ENCODE measurements around the gene THSD7B. TPM values are rescaled to one million over a fixed set of nuclear protein-coding genes. Genes with fewer than 3 reads are reported as not detected.

THSD7B gene
- total RNA-seq, 1 experiment from 2014 or later = 6.9 TPM

- no peak overlapping the region for H3K27ac Mint-ChIP-seq (ENCODE audit: unreplicated experiment)
- no peaks in the 10 kb centered on the region for H3K9me3 Mint-ChIP-seq (ENCODE audit: unreplicated experiment)
- no peaks in the 10 kb centered on the region for H3K36me3 Mint-ChIP-seq (ENCODE audit: insufficient read depth, unreplicated experiment)
- ChIA-PET POLR2A (no interaction called here), CTCF (no interaction called here)
- Histone ChIP-seq H3K4me1 (no peaks in the 10 kb centered on the region), H3K27me3 (replicated peaks; ENCODE audit: control insufficient read depth, insufficient read depth, low read length) (no peaks in the 10 kb centered on the region), H3K9me3 (no peaks in the 10 kb centered on the region), H3K4me3 (ENCODE audit: low read depth, low read length) (no peak overlapping the region), H3K36me3 (ENCODE audit: control insufficient read depth, insufficient read depth, low read length) (no peaks in the 10 kb centered on the region)
- intact Hi-C loops (cut with micrococcal nuclease; ENCODE audit: unreplicated experiment) = no loop called here
- DNase-seq = no peak
- no TSS peak for BruUV-seq (replicated peaks)
- H3K27me3 Mint-ChIP-seq (ENCODE audit: insufficient read depth, unreplicated experiment) = no peaks in the 10 kb centered on the region
- TF ChIP-seq, protein P1, sequence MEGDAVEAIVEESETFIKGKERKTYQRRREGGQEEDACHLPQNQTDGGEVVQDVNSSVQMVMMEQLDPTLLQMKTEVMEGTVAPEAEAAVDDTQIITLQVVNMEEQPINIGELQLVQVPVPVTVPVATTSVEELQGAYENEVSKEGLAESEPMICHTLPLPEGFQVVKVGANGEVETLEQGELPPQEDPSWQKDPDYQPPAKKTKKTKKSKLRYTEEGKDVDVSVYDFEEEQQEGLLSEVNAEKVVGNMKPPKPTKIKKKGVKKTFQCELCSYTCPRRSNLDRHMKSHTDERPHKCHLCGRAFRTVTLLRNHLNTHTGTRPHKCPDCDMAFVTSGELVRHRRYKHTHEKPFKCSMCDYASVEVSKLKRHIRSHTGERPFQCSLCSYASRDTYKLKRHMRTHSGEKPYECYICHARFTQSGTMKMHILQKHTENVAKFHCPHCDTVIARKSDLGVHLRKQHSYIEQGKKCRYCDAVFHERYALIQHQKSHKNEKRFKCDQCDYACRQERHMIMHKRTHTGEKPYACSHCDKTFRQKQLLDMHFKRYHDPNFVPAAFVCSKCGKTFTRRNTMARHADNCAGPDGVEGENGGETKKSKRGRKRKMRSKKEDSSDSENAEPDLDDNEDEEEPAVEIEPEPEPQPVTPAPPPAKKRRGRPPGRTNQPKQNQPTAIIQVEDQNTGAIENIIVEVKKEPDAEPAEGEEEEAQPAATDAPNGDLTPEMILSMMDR (IDR thresholded peaks at IDR 0.05; ENCODE audit: insufficient read depth in 1 of 2, low read depth in 1 of 2, low read length in 1 of 2, severe bottlenecking in 1 of 2, unreplicated experiment in 1 of 2) = no peak
- no peaks in the 10 kb centered on the region for H3K4me1 Mint-ChIP-seq (ENCODE audit: low read depth, unreplicated experiment)
- H3K4me3 Mint-ChIP-seq (ENCODE audit: unreplicated experiment) = no peak overlapping the region
These were observed 62.8 kb downstream of the THSD7B start for GRCh38 chr2:136828162-136828561.

GRCh38 chr2:136828774-136829173, 63.4 kb downstream of the THSD7B start:
- Mint-ChIP-seq H3K27ac (ENCODE audit: unreplicated experiment) (no peak overlapping the region), H3K4me1 (ENCODE audit: low read depth, unreplicated experiment) (no peaks in the 10 kb centered on the region), H3K27me3 (ENCODE audit: insufficient read depth, unreplicated experiment) (no peaks in the 10 kb centered on the region), H3K9me3 (ENCODE audit: unreplicated experiment) (no peaks in the 10 kb centered on the region), H3K4me3 (ENCODE audit: unreplicated experiment) (no peak overlapping the region), H3K36me3 (ENCODE audit: insufficient read depth, unreplicated experiment) (no peaks in the 10 kb centered on the region)
- Histone ChIP-seq H3K4me3 (ENCODE audit: low read depth, low read length) (no peak overlapping the region), H3K9me3 (no peaks in the 10 kb centered on the region), H3K27me3 (replicated peaks; ENCODE audit: control insufficient read depth, insufficient read depth, low read length) (no peaks in the 10 kb centered on the region), H3K4me1 (no peaks in the 10 kb centered on the region), H3K36me3 (ENCODE audit: control insufficient read depth, insufficient read depth, low read length) (no peaks in the 10 kb centered on the region)
- CTCF ChIA-PET = no interaction called here
- POLR2A ChIA-PET = no interaction called here
- no peak for DNase-seq
- intact Hi-C loops (cut with micrococcal nuclease; ENCODE audit: unreplicated experiment) = no loop called here
- BruUV-seq (replicated peaks) = no TSS peak
- TF ChIP-seq, protein P1 (IDR thresholded peaks at IDR 0.05; ENCODE audit: insufficient read depth in 1 of 2, low read depth in 1 of 2, low read length in 1 of 2, severe bottlenecking in 1 of 2, unreplicated experiment in 1 of 2) = no peak

GRCh38 chr2:136844546-136844945, 79.2 kb downstream of the THSD7B start:
- Histone ChIP-seq H3K4me3 (ENCODE audit: low read depth, low read length) (no peak overlapping the region), H3K36me3 (ENCODE audit: control insufficient read depth, insufficient read depth, low read length) (no peaks in the 10 kb centered on the region), H3K4me1 (no peaks in the 10 kb centered on the region), H3K9me3 (no peaks in the 10 kb centered on the region), H3K27me3 (replicated peaks; ENCODE audit: control insufficient read depth, insufficient read depth, low read length) (no peaks in the 10 kb centered on the region; the same call in 1 of the 2 replicates)
- Mint-ChIP-seq H3K4me3 (ENCODE audit: unreplicated experiment) (no peak overlapping the region), H3K9me3 (ENCODE audit: unreplicated experiment) (no peaks in the 10 kb centered on the region), H3K4me1 (ENCODE audit: low read depth, unreplicated experiment) (no peaks in the 10 kb centered on the region), H3K27ac (ENCODE audit: unreplicated experiment) (no peak overlapping the region), H3K27me3 (ENCODE audit: insufficient read depth, unreplicated experiment) (no peaks in the 10 kb centered on the region), H3K36me3 (ENCODE audit: insufficient read depth, unreplicated experiment) (no peaks in the 10 kb centered on the region)
- ChIA-PET POLR2A (no interaction called here), CTCF (interaction anchor here (0.6 kb wide), 1 partner anchor 10 kb away, joined by 3 read pairs; no protein-coding TSS in a partner anchor)
- intact Hi-C loops (cut with micrococcal nuclease; ENCODE audit: unreplicated experiment) = no loop called here
- no peak for DNase-seq
- TF ChIP-seq, protein P1 (IDR thresholded peaks at IDR 0.05; ENCODE audit: insufficient read depth in 1 of 2, low read depth in 1 of 2, low read length in 1 of 2, severe bottlenecking in 1 of 2, unreplicated experiment in 1 of 2) = no peak
- BruUV-seq (replicated peaks) = no TSS peak

All from Caco-2 (cell line).